H9 (cell line): ENCODE data around the gene KCNIP1. TPM values are rescaled to one million over a fixed set of nuclear protein-coding genes. Genes with fewer than 3 reads are reported as not detected.

Source experiments
- DNase-seq: peaks from one replicate; pipeline ENCODE4 v3.0.0-alpha.2; 2017
- H2AFZ ChIP-seq: one replicate; pipeline ENCODE4 v1.6.1; 2013; ENCODE audit warnings: mild to moderate bottlenecking, low read length, control low read depth, moderate library complexity
- H2AK5ac ChIP-seq: 2 replicates; pipeline ENCODE4 v1.6.1; 2013; ENCODE audit warnings: low read length, control low read depth, mixed read lengths; ENCODE audit not compliant: insufficient read length
- H2BK120ac ChIP-seq: one replicate; pipeline ENCODE4 v1.6.1; 2013; ENCODE audit warnings: low read depth, mild to moderate bottlenecking, low read length, control low read depth, inconsistent platforms; ENCODE audit not compliant: poor library complexity, severe bottlenecking
- H2BK12ac ChIP-seq: 2 replicates; pipeline ENCODE4 v1.6.1; 2013; ENCODE audit warnings: low read length, control low read depth, mixed read lengths, low read depth; ENCODE audit not compliant: insufficient read length
- H2BK15ac ChIP-seq: 2 replicates; pipeline ENCODE4 v1.6.1; 2013; ENCODE audit warnings: low read depth, low read length, control low read depth
- H2BK20ac ChIP-seq: one replicate; pipeline ENCODE4 v1.6.1; 2013; ENCODE audit warnings: low read depth, mild to moderate bottlenecking, low read length, control low read depth, inconsistent platforms; ENCODE audit not compliant: poor library complexity, severe bottlenecking
- H2BK5ac ChIP-seq: 2 replicates; pipeline ENCODE4 v1.6.1; 2013; ENCODE audit warnings: low read length, control low read depth, mixed read lengths; ENCODE audit not compliant: insufficient read length
- H3K14ac ChIP-seq: 2 replicates; pipeline ENCODE4 v1.6.1; 2013; ENCODE audit warnings: low read length, control low read depth; ENCODE audit not compliant: insufficient read depth
- H3K18ac ChIP-seq: 2 replicates; pipeline ENCODE4 v1.6.1; 2013; ENCODE audit warnings: low read depth, mild to moderate bottlenecking, mixed read lengths, low read length, control low read depth; ENCODE audit not compliant: insufficient read length
- H3K23ac ChIP-seq: 2 replicates; pipeline ENCODE4 v1.6.1; 2013; ENCODE audit warnings: low read length, control low read depth, mixed read lengths, low read depth; ENCODE audit not compliant: insufficient read length
- H3K23me2 ChIP-seq: 2 replicates; pipeline ENCODE4 v1.6.1; 2013; ENCODE audit warnings: low read depth, mild to moderate bottlenecking, mixed read lengths, low read length, control low read depth; ENCODE audit not compliant: insufficient read length, poor library complexity, severe bottlenecking
- H3K27ac ChIP-seq: 2 replicates; pipeline ENCODE4 v1.5.1; 2013; ENCODE audit warnings: low read length, control low read depth, mixed read lengths, low read depth; ENCODE audit not compliant: insufficient read length
- H3K27me3 ChIP-seq: 2 replicates; pipeline ENCODE4 v1.6.1; 2013; ENCODE audit warnings: low read length, control low read depth, inconsistent platforms; ENCODE audit not compliant: insufficient read depth
- H3K4ac ChIP-seq: 2 replicates; pipeline ENCODE4 v1.6.1; 2013; ENCODE audit warnings: low read depth, mild to moderate bottlenecking, control low read depth, inconsistent platforms, low read length, moderate library complexity
- H3K4me1 ChIP-seq: 2 replicates; pipeline ENCODE4 v1.6.1; 2013; ENCODE audit warnings: low read length, control low read depth, inconsistent platforms; ENCODE audit not compliant: insufficient read depth
- H3K4me2 ChIP-seq: 2 replicates; pipeline ENCODE4 v1.6.1; 2013; ENCODE audit warnings: low read length, control low read depth, mixed read lengths; ENCODE audit not compliant: insufficient read length, insufficient read depth
- H3K56ac ChIP-seq: 2 replicates; pipeline ENCODE4 v1.6.1; 2013; ENCODE audit warnings: low read depth, mild to moderate bottlenecking, mixed read lengths, low read length, control low read depth; ENCODE audit not compliant: insufficient read length
- H3K79me1 ChIP-seq: 2 replicates; pipeline ENCODE4 v1.6.1; 2013; ENCODE audit warnings: low read depth, mild to moderate bottlenecking, moderate library complexity, low read length, control low read depth, inconsistent platforms; ENCODE audit not compliant: insufficient read depth, poor library complexity, severe bottlenecking
- H3K79me2 ChIP-seq: 2 replicates; pipeline ENCODE4 v1.6.1; 2013; ENCODE audit warnings: low read length, control low read depth, inconsistent platforms; ENCODE audit not compliant: insufficient read depth
- H3K9ac ChIP-seq: 2 replicates; pipeline ENCODE4 v1.6.1; 2013; ENCODE audit warnings: low read length, control low read depth, mixed read lengths; ENCODE audit not compliant: insufficient read length; ENCODE audit errors: extremely low read depth
- H3K9me3 ChIP-seq: one replicate; pipeline ENCODE4 v1.6.1; 2013; ENCODE audit warnings: low read depth, low read length, inconsistent platforms; ENCODE audit not compliant: control insufficient read depth
- H3T11ph ChIP-seq: one replicate; pipeline ENCODE4 v1.6.1; 2013; ENCODE audit warnings: mild to moderate bottlenecking, low read length, control low read depth, inconsistent platforms
- H4K20me1 ChIP-seq: one replicate; pipeline ENCODE4 v1.6.1; 2013; ENCODE audit not compliant: control insufficient read depth, insufficient read length, insufficient read depth
- H4K5ac ChIP-seq: 2 replicates; pipeline ENCODE4 v1.6.1; 2013; ENCODE audit warnings: low read depth, mild to moderate bottlenecking, mixed read lengths, low read length, control low read depth; ENCODE audit not compliant: insufficient read length
- H4K8ac ChIP-seq: replicated peaks from 2 replicates; pipeline ENCODE4 v1.6.1; 2013; ENCODE audit warnings: low read length, control low read depth, mixed read lengths, low read depth; ENCODE audit not compliant: insufficient read length
- H4K91ac ChIP-seq: 2 replicates; pipeline ENCODE4 v1.6.1; 2013; ENCODE audit warnings: low read depth, mild to moderate bottlenecking, moderate library complexity, mixed read lengths, low read length, control low read depth; ENCODE audit not compliant: insufficient read length
- H3K27ac Mint-ChIP-seq, 3 experiments: 2 replicates in 2 of 3; 3 replicates in 1 of 3; pipeline ENCODE4 v1.8.0; 2020 to 2021; ENCODE audit warnings: mixed read lengths in 3 of 3, mild to moderate bottlenecking in 1 of 3, moderate library complexity in 1 of 3
- H3K27me3 Mint-ChIP-seq: 2 replicates; pipeline ENCODE4 v1.8.0; 2021; ENCODE audit warnings: low read depth, mild to moderate bottlenecking, moderate library complexity, mixed read lengths
- H3K36me3 Mint-ChIP-seq, 3 experiments: 2 replicates in 2 of 3; 3 replicates in 1 of 3; pipeline ENCODE4 v1.8.0; 2020 to 2021; ENCODE audit warnings: low read depth in 3 of 3, mixed read lengths in 3 of 3; ENCODE audit not compliant: insufficient read depth in 1 of 3
- H3K4me1 Mint-ChIP-seq, 2 experiments: 2 replicates each; pipeline ENCODE4 v1.8.0; 2020; ENCODE audit warnings: mixed read lengths in 2 of 2
- H3K4me3 Mint-ChIP-seq, 2 experiments: 2 replicates in 1 of 2; 3 replicates in 1 of 2; pipeline ENCODE4 v1.8.0; 2020 to 2021; ENCODE audit warnings: mild to moderate bottlenecking in 2 of 2, mixed read lengths in 2 of 2, moderate library complexity in 1 of 2
- H3K9me3 Mint-ChIP-seq, 2 experiments: 2 replicates in 1 of 2; 3 replicates in 1 of 2; pipeline ENCODE4 v1.8.0; 2020; ENCODE audit warnings: mild to moderate bottlenecking in 2 of 2, mixed read lengths in 2 of 2, moderate library complexity in 1 of 2
- WGBS: extraction: QIAGEN DNeasy Blood & Tissue Kit; methylation state at CpG from one replicate; pipeline ENCODE4 v1.1.7; 2013; ENCODE audit warnings: missing lambda C conversion rate, low lambda C conversion rate, mixed read lengths; ENCODE audit not compliant: insufficient read length; ENCODE audit errors: extremely low coverage; 5-methylcytosine and 5-hydroxymethylcytosine counted together
- total RNA-seq: library from RNA; stranded (reverse); gene quantifications from 2 replicates; pipeline ENCODE4 v1.2.1, GENCODE V29; 2021
- TF ChIP-seq, protein P1 (sequence below): fragments of 200-600 bp; sonication (generic); conservative IDR thresholded peaks from 3 replicates; pipeline ENCODE4 v1.8.0; 2021; ENCODE audit warnings: antibody characterized with exemption, mild to moderate bottlenecking

Gene KCNIP1
- total RNA-seq, 1 experiment from 2014 or later, result 0.63 TPM

DNA sequence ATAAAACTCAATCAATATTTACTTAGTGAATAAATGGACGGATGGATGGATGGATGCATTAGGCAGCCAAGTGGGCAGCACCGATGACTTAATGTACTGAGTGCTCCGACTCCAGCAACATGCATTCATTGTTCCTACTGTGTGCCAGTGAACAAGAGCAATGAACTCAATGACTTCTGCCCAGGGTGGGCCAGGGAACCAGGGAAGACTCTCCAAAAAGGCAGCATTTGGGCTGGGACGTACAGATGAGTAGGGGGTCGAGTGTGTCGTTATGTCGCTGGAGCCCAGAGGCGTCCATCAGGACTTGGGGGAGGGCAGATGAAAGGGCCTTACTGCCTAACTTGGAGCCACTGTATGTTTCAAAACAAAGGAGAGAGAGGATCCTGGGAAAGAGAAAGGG, 126.4 kb downstream of the KCNIP1 start:
- no peak overlapping the region for H3K23ac ChIP-seq
- no CpG with 5 or more reads among the region's 8 CpGs for WGBS
- no peak for DNase-seq
- peaks cover 10% of the 10 kb centered on the region for H3K4me1 ChIP-seq
- no peak overlapping the region for H3T11ph ChIP-seq
- H2AFZ ChIP-seq, result no peak overlapping the region
- H3K27me3 ChIP-seq, result no peaks in the 10 kb centered on the region
- H3K9ac ChIP-seq, result no peak overlapping the region
- no peak overlapping the region for H3K4ac ChIP-seq
- Mint-ChIP-seq H3K4me1 (peaks cover 32 to 42% of the 10 kb centered on the region in 2 experiments), H3K27ac (no peak overlapping the region), H3K27me3 (peaks cover 16% of the 10 kb centered on the region), H3K9me3 (no peaks in the 10 kb centered on the region), H3K4me3 (no peak overlapping the region), H3K36me3 (no peaks in the 10 kb centered on the region)
- H3K14ac ChIP-seq, result no peak overlapping the region
- no peak overlapping the region for H3K18ac ChIP-seq
- TF ChIP-seq, protein P1, sequence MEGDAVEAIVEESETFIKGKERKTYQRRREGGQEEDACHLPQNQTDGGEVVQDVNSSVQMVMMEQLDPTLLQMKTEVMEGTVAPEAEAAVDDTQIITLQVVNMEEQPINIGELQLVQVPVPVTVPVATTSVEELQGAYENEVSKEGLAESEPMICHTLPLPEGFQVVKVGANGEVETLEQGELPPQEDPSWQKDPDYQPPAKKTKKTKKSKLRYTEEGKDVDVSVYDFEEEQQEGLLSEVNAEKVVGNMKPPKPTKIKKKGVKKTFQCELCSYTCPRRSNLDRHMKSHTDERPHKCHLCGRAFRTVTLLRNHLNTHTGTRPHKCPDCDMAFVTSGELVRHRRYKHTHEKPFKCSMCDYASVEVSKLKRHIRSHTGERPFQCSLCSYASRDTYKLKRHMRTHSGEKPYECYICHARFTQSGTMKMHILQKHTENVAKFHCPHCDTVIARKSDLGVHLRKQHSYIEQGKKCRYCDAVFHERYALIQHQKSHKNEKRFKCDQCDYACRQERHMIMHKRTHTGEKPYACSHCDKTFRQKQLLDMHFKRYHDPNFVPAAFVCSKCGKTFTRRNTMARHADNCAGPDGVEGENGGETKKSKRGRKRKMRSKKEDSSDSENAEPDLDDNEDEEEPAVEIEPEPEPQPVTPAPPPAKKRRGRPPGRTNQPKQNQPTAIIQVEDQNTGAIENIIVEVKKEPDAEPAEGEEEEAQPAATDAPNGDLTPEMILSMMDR, result no peak
- peaks cover 9% of the 10 kb centered on the region for H3K23me2 ChIP-seq
- H3K27ac ChIP-seq, result no peak overlapping the region
- H4K8ac ChIP-seq, result no peak overlapping the region
- no peak overlapping the region for H2BK12ac ChIP-seq
- no peak overlapping the region for H4K91ac ChIP-seq
- H3K56ac ChIP-seq, result no peak overlapping the region
- no peak overlapping the region for H2AK5ac ChIP-seq
- no peak overlapping the region for H2BK120ac ChIP-seq
- H4K5ac ChIP-seq, result no peak overlapping the region
- H2BK5ac ChIP-seq, result no peak overlapping the region
- no peak overlapping the region for H2BK15ac ChIP-seq
- H4K20me1 ChIP-seq, result no peaks in the 10 kb centered on the region
- H3K79me1 ChIP-seq, result no peaks in the 10 kb centered on the region
- H3K79me2 ChIP-seq, result no peaks in the 10 kb centered on the region
- no peak overlapping the region for H3K4me2 ChIP-seq
- H2BK20ac ChIP-seq, result no peak overlapping the region
- no peaks in the 10 kb centered on the region for H3K9me3 ChIP-seq
